A673 (cell line): Measurements from ENCODE around the gene TMEM243.

Source experiments
- EZH2 ChIP-seq: fragments of 200-600 bp; sonication (generic); IDR thresholded peaks from 2 replicates; pipeline ENCODE4 v1.6.1; 2017; ENCODE audit warnings: borderline replicate concordance, low read depth, mild to moderate bottlenecking, mixed read lengths, antibody characterized with exemption, low read length; ENCODE audit not compliant: poor library complexity, severe bottlenecking
- TF ChIP-seq, protein P1 (sequence below): fragments of 300-800, 200-600 bp; sonication (generic); conservative IDR thresholded peaks from 2 replicates; pipeline ENCODE4 v1.5.1; 2017; ENCODE audit warnings: low read depth, mild to moderate bottlenecking, antibody characterized with exemption, low read length, moderate library complexity, mixed read lengths

DNA sequence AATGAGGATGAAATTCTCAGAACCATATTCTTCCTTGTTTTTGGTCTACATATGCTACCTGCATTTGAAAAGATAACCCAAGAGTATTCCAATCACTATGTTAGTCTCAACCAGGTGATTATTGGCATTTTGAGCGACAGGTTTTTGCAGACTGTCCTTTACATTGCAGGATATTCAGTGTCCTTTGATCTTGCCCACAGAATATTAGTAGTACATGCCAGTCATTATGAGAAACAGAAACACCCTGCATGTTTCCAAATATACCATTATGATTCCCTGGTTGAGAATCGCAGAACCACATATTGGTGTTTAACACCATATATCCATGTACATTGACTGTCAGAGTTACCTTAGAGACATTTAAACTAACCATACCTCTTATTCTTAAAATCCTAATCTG is 30.6 kb downstream of the TMEM243 start:
- TF ChIP-seq, protein P1, sequence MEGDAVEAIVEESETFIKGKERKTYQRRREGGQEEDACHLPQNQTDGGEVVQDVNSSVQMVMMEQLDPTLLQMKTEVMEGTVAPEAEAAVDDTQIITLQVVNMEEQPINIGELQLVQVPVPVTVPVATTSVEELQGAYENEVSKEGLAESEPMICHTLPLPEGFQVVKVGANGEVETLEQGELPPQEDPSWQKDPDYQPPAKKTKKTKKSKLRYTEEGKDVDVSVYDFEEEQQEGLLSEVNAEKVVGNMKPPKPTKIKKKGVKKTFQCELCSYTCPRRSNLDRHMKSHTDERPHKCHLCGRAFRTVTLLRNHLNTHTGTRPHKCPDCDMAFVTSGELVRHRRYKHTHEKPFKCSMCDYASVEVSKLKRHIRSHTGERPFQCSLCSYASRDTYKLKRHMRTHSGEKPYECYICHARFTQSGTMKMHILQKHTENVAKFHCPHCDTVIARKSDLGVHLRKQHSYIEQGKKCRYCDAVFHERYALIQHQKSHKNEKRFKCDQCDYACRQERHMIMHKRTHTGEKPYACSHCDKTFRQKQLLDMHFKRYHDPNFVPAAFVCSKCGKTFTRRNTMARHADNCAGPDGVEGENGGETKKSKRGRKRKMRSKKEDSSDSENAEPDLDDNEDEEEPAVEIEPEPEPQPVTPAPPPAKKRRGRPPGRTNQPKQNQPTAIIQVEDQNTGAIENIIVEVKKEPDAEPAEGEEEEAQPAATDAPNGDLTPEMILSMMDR, result no peak
- TF ChIP-seq EZH2, result no peak
